A549 (cell line): ENCODE results near the gene IQSEC3.

Experiments
- JUN ChIP-seq, 2 experiments: fragments of >200 bp; sonication (Bioruptor Twin); formaldehyde crosslinking; IDR thresholded peaks; 2 replicates in 1 of 2; 3 replicates in 1 of 2; pipeline ENCODE4 v1.6.1; 2016 to 2017
- KDM1A ChIP-seq: fragments of 200-600 bp; sonication (generic); IDR thresholded peaks from 2 replicates; pipeline ENCODE4 v1.6.1; 2016; ENCODE audit warnings: low read depth, mild to moderate bottlenecking
- POLR2A ChIP-seq: IDR thresholded peaks from 2 replicates; pipeline ENCODE4 v1.6.1; 2012; ENCODE audit warnings: mild to moderate bottlenecking, low read length
- TF ChIP-seq, protein P1 (sequence below): fragments of >200 bp; sonication (Bioruptor Twin); formaldehyde crosslinking; IDR thresholded peaks from 3 replicates; pipeline ENCODE4 v1.5.1; 2016

GRCh38 chr12:80681-81190 lies 14.2 kb downstream of the IQSEC3 start:
- TF ChIP-seq, protein P1, sequence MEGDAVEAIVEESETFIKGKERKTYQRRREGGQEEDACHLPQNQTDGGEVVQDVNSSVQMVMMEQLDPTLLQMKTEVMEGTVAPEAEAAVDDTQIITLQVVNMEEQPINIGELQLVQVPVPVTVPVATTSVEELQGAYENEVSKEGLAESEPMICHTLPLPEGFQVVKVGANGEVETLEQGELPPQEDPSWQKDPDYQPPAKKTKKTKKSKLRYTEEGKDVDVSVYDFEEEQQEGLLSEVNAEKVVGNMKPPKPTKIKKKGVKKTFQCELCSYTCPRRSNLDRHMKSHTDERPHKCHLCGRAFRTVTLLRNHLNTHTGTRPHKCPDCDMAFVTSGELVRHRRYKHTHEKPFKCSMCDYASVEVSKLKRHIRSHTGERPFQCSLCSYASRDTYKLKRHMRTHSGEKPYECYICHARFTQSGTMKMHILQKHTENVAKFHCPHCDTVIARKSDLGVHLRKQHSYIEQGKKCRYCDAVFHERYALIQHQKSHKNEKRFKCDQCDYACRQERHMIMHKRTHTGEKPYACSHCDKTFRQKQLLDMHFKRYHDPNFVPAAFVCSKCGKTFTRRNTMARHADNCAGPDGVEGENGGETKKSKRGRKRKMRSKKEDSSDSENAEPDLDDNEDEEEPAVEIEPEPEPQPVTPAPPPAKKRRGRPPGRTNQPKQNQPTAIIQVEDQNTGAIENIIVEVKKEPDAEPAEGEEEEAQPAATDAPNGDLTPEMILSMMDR, result no peak
- TF ChIP-seq POLR2A (no peak), KDM1A (no peak), JUN (IDR thresholded peaks at IDR 0.05) (no peak)
